ENCODE measurements around the gene CIP2A. TPM values are rescaled to one million over a fixed set of nuclear protein-coding genes. Genes with fewer than 3 reads are reported as not detected.

CIP2A gene
- total and polyA plus RNA-seq, 2 of the 13 experiments (the other 11 are each of a cell fraction or from before 2014, with no cell fraction given) = 7.8 to 36.9 TPM

GRCh38 chr3:108589081-108589997 lies at the start of gene CIP2A, which contains the start of gene DZIP3 (continued):
- TF ChIP-seq HCFC1 (IDR thresholded peaks at IDR 0.05; ENCODE audit: low read depth, low read length) = peak; percentile 50
- peak in 1 of 2 experiments; percentile 58; a peak in 1 of 4 replicates for TF ChIP-seq KLF16 (CRISPR knock-in tag; IDR thresholded peaks at IDR 0.05)
- 0 out of 2 replicates have a peak, but pooled peaks have one; percentile 26 for TF ChIP-seq CREB1 (IDR thresholded peaks at IDR 0.05)
- TF ChIP-seq CREB1 (CRISPR knock-in tag; IDR thresholded peaks at IDR 0.05) = peak; percentile 72
- TF ChIP-seq ZNF747 (CRISPR knock-in tag; IDR thresholded peaks at IDR 0.05; ENCODE audit: borderline replicate concordance) = peak; percentile 91
- TF ChIP-seq ZNF350 (CRISPR knock-in tag; IDR thresholded peaks at IDR 0.05; ENCODE audit: borderline replicate concordance, low read depth) = peak; percentile 94
- TF ChIP-seq ZNF782 (CRISPR knock-in tag; IDR thresholded peaks at IDR 0.05; ENCODE audit: borderline replicate concordance) = peak; percentile 41; the same call in 1 of the 2 replicates
- peak; percentile 51; the same call in 1 of the 2 replicates for TF ChIP-seq FOXA3 (CRISPR knock-in tag; IDR thresholded peaks at IDR 0.05)
- no peak for TF ChIP-seq ZNF562 (CRISPR knock-in tag; IDR thresholded peaks at IDR 0.05; ENCODE audit: borderline replicate concordance)
- no peak for TF ChIP-seq RELA (CRISPR knock-in tag; IDR thresholded peaks at IDR 0.05)
- peak; percentile 34 for TF ChIP-seq ZNF883 (CRISPR knock-in tag; IDR thresholded peaks at IDR 0.05; ENCODE audit: not compliant biosample characterization)
- TF ChIP-seq ZNF292 (CRISPR knock-in tag; IDR thresholded peaks at IDR 0.05; ENCODE audit: borderline replicate concordance, low read depth) = peak; percentile 38; the same call in 1 of the 2 replicates
- TF ChIP-seq FOXA1 (IDR thresholded peaks at IDR 0.05) = no peak
- no peak for TF ChIP-seq FOXA1 (CRISPR knock-in tag; IDR thresholded peaks at IDR 0.05)
- TF ChIP-seq ZNF879 (CRISPR knock-in tag; IDR thresholded peaks at IDR 0.05) = peak; percentile 69; the same call in 1 of the 2 replicates
- TF ChIP-seq ZBTB37 (CRISPR knock-in tag; IDR thresholded peaks at IDR 0.05) = no peak
- TF ChIP-seq RORA (CRISPR knock-in tag; IDR thresholded peaks at IDR 0.05) = no peak
- no peak for TF ChIP-seq SRY (CRISPR knock-in tag; IDR thresholded peaks at IDR 0.05)
- peak; percentile 83 for TF ChIP-seq ZFX (CRISPR knock-in tag; IDR thresholded peaks at IDR 0.05; ENCODE audit: low read depth)
- TF ChIP-seq CHCHD3 (CRISPR knock-in tag; IDR thresholded peaks at IDR 0.05) = no peak
- TF ChIP-seq ZNF724P (CRISPR knock-in tag; IDR thresholded peaks at IDR 0.05; ENCODE audit: borderline replicate concordance) = no peak
- TF ChIP-seq TOPORS (CRISPR knock-in tag; IDR thresholded peaks at IDR 0.05) = peak; percentile 89; the same call in 1 of the 2 replicates
- peak; percentile 89 for TF ChIP-seq MEIS2 (CRISPR knock-in tag; IDR thresholded peaks at IDR 0.05)
- TF ChIP-seq HDAC2 (CRISPR knock-in tag; IDR thresholded peaks at IDR 0.05) = peak; percentile 85
- TF ChIP-seq BCL6 (CRISPR knock-in tag; IDR thresholded peaks at IDR 0.05) = no peak
- TF ChIP-seq SRSF1 (optimal IDR thresholded peaks at IDR 0.05; ENCODE audit: low read depth, low read length) = no peak
- TF ChIP-seq, protein P1, sequence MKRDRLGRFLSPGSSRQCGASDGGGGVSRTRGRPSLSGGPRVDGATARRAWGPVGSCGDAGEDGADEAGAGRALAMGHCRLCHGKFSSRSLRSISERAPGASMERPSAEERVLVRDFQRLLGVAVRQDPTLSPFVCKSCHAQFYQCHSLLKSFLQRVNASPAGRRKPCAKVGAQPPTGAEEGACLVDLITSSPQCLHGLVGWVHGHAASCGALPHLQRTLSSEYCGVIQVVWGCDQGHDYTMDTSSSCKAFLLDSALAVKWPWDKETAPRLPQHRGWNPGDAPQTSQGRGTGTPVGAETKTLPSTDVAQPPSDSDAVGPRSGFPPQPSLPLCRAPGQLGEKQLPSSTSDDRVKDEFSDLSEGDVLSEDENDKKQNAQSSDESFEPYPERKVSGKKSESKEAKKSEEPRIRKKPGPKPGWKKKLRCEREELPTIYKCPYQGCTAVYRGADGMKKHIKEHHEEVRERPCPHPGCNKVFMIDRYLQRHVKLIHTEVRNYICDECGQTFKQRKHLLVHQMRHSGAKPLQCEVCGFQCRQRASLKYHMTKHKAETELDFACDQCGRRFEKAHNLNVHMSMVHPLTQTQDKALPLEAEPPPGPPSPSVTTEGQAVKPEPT (CRISPR knock-in tag; IDR thresholded peaks at IDR 0.05; ENCODE audit: low read depth) = no peak
- TF ChIP-seq ZNF556 (CRISPR knock-in tag; IDR thresholded peaks at IDR 0.05; ENCODE audit: borderline replicate concordance) = no peak
- 0 out of 2 replicates have a peak, but pooled peaks have one; percentile 79 for TF ChIP-seq EEA1 (CRISPR knock-in tag; IDR thresholded peaks at IDR 0.05; ENCODE audit: borderline replicate concordance)
